ENCODE measurements around the gene MYMK. TPM values are rescaled to one million over a fixed set of nuclear protein-coding genes. Genes with fewer than 3 reads are reported as not detected.
A peak's percentile ranks its signal among the peaks of the same experiment; 100 is the strongest.

MYMK gene
- total RNA-seq, 4 donors from 2014 or later, result not detected

- DNase-seq, result no peak
- 65 to 82% methylated on average over 4 to 5 of the region's 12 CpGs for WGBS, 2 donors
- H3K27ac ChIP-seq, result peak overlapping the region in 2 of 4 donors; percentile 58 to 74
These were observed 33.7 kb downstream of the MYMK start for GRCh38 chr9:133490865-133491655.

GRCh38 chr9:133490201-133490681 lies 34.5 kb downstream of the MYMK start:
- no peaks in the 10 kb centered on the region for H3K36me3 ChIP-seq
- DNase-seq, result no peak
- H3K4me3 ChIP-seq, result no peak overlapping the region
- H3K27me3 ChIP-seq, result peaks cover 0 to 42% (median 0%) of the 10 kb centered on the region in 4 donors
- H3K9me3 ChIP-seq, result no peaks in the 10 kb centered on the region
- H3K27ac ChIP-seq, result no peak overlapping the region
- TF ChIP-seq POLR2A (IDR thresholded peaks at IDR 0.05) (no peak), CTCF (IDR thresholded peaks at IDR 0.05) (no peak)
- 100% methylated on average over 2 of the region's 13 CpGs; no CpG with 5 or more reads in 1 of the 2 donors for WGBS, 2 donors
- H3K4me1 ChIP-seq, result peaks cover 7 to 38% (median 25%) of the 10 kb centered on the region in 3 donors
- intact Hi-C loops (cut with DNase I), result no loop called here

More at GRCh38 chr9:133490865-133491655, 33.7 kb downstream of the MYMK start:
- Histone ChIP-seq H3K36me3 (no peaks in the 10 kb centered on the region), H3K27me3 (peaks cover 0 to 34% (median 0%) of the 10 kb centered on the region in 4 donors), H3K9me3 (no peaks in the 10 kb centered on the region), H3K4me1 (peaks cover 7 to 30% (median 22%) of the 10 kb centered on the region in 3 donors), H3K4me3 (no peak overlapping the region)
- intact Hi-C loops (cut with DNase I), result no loop called here
- TF ChIP-seq CTCF (IDR thresholded peaks at IDR 0.05) (no peak), POLR2A (IDR thresholded peaks at IDR 0.05) (no peak)

GRCh38 chr9:133489253-133490190 lies 35.2 kb downstream of the MYMK start:
- Histone ChIP-seq H3K27ac (no peak overlapping the region), H3K36me3 (no peaks in the 10 kb centered on the region), H3K27me3 (peaks cover 0 to 49% (median 0%) of the 10 kb centered on the region in 4 donors), H3K4me1 (peaks cover 12 to 46% (median 25%) of the 10 kb centered on the region in 3 donors), H3K4me3 (no peak overlapping the region), H3K9me3 (no peaks in the 10 kb centered on the region)
- TF ChIP-seq CTCF (IDR thresholded peaks at IDR 0.05) (no peak), POLR2A (IDR thresholded peaks at IDR 0.05) (no peak)
- intact Hi-C loops (cut with DNase I), result loop anchor here (5.0 kb wide), 1 partner anchor 82 kb away; no protein-coding TSS in a partner anchor
- WGBS, 2 donors, result 81 to 83% methylated on average over 11 to 16 of the region's 19 CpGs
- no peak for DNase-seq

DNA sequence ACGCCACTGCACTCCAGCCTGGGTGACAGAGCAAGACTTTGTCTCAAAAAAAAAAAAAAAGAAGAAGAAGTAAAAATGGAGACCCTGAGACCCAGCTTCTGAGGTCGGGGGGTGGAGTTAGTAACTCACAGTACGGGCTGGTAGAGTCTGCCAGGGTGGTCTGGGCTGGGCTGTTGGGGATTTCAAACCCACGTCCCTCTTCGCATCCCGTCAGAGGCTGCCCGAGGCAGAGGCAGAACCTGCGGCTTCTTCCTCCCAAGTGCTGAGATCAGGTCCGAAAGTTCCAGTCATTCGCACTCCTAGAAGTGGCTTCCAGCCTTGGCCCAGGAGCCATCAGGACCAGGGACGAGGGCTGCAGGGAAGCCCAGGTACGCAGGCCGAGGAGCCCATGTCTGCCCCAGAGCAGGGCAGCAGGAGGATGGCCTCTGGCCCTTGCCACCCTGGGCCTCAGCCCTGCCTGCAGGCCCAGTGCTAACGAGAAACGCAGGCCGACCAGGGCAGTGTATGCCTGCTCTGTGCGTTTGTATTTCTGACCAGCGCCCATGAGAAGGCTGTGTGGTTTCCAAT lies 36.0 kb downstream of the MYMK start:
- intact Hi-C loops (cut with DNase I), result loop anchor here (5.0 kb wide), 1 partner anchor 81 kb away; no protein-coding TSS in a partner anchor

More for the DNA sequence above, 36.0 kb downstream of the MYMK start:
- Histone ChIP-seq H3K4me1 (peaks cover 12 to 46% (median 25%) of the 10 kb centered on the region in 3 donors), H3K27me3 (peaks cover 0 to 51% (median 0%) of the 10 kb centered on the region in 4 donors), H3K27ac (no peak overlapping the region), H3K36me3 (no peaks in the 10 kb centered on the region), H3K9me3 (no peaks in the 10 kb centered on the region), H3K4me3 (no peak overlapping the region)
- TF ChIP-seq CTCF (IDR thresholded peaks at IDR 0.05) (no peak), POLR2A (IDR thresholded peaks at IDR 0.05) (no peak)
- no peak for DNase-seq
- WGBS, 2 donors, result 85 to 91% methylated on average over 13 to 14 of the region's 18 CpGs

All from esophagus squamous epithelium (tissue), 5 donors.